GM13976 (cell line): ENCODE data around the gene PGBD5.
"Not testable (repeated sequence)": the region's sequence is repeated elsewhere in the genome, so short reads cannot be mapped to it uniquely, and the experiment has no call there.

Experiments used
- DNase-seq: peaks from one replicate; pipeline ENCODE4 v3.0.0; 2012; ENCODE audit warnings: low spot score
- CTCF ChIP-seq: IDR thresholded peaks from 2 replicates; pipeline ENCODE4 v1.5.1; 2012; ENCODE audit warnings: borderline replicate concordance, mild to moderate bottlenecking; ENCODE audit not compliant: insufficient read depth; ENCODE audit errors: extremely low read depth, missing control alignments, control extremely low read depth
- in situ Hi-C: fragments of 300-500 bp; cut with MboI; formaldehyde crosslinking; loops from one replicate; pipeline ENCODE4 v1.12.0; 2022; ENCODE audit warnings: low sequenced_read_pairs, mixed read lengths, inconsistent platforms; ENCODE audit not compliant: unreplicated experiment

PGBD5 gene

GRCh38 chr1:230407351-230407750 lies 18.8 kb downstream of the PGBD5 start:
- in situ Hi-C loops = no loop called here
- DNase-seq = no peak
- no peak for TF ChIP-seq CTCF

- in situ Hi-C loops, DNase-seq: not testable (repeated sequence)
Measured at GRCh38 chr1:230406727-230407126, 19.4 kb downstream of the PGBD5 start.

GRCh38 chr1:230403442-230403841 lies 22.7 kb downstream of the PGBD5 start:
- in situ Hi-C loops = no loop called here
- no peak for DNase-seq
- no peak for TF ChIP-seq CTCF

- TF ChIP-seq CTCF = no peak
- in situ Hi-C loops = no loop called here
- no peak for DNase-seq
Measured at GRCh38 chr1:230401763-230402294, 24.3 kb downstream of the PGBD5 start.

- in situ Hi-C loops = no loop called here
- no peak for DNase-seq
- TF ChIP-seq CTCF = no peak
Measured at GRCh38 chr1:230401101-230401500, 25.0 kb downstream of the PGBD5 start.

GRCh38 chr1:230400007-230400344 lies 26.2 kb downstream of the PGBD5 start:
- no peak for DNase-seq
- in situ Hi-C loops = no loop called here
- TF ChIP-seq CTCF = no peak

- no peak for DNase-seq
- in situ Hi-C loops = no loop called here
- no peak for TF ChIP-seq CTCF
Measured at GRCh38 chr1:230399321-230400006, 26.7 kb downstream of the PGBD5 start.
